WTC11 (cell line): ENCODE data around the gene RCL1. TPM values are rescaled to one million over a fixed set of nuclear protein-coding genes. Genes with fewer than 3 reads are reported as not detected.

Experiments used
- ATAC-seq: fragments of 200-7000 bp; cut with Tn5 transposase; 2 replicates; pipeline ENCODE4 v1.10.0; 2021; ENCODE audit warnings: mild to moderate bottlenecking, moderate library complexity
- CTCF ChIA-PET: fragments of 300-600 bp; sonication (Branson Sonifier 250); formaldehyde crosslinking; loops from one replicate; lab custom pipeline; 2021; ENCODE audit warnings: antibody characterized with exemption; lab: Charles Lee
- POLR2A ChIA-PET: fragments of 350-600 bp; sonication (Branson Sonifier 250); formaldehyde crosslinking; loops from one replicate; lab custom pipeline; 2021; ENCODE audit warnings: antibody characterized with exemption; lab: Charles Lee
- DNase-seq: peaks from one replicate; pipeline ENCODE4 v3.0.0; 2021; ENCODE audit warnings: low spot score
- H3K27ac Mint-ChIP-seq: 2 replicates; pipeline ENCODE4 v1.8.0; 2021; ENCODE audit warnings: mixed read lengths
- H3K27me3 Mint-ChIP-seq: 2 replicates; pipeline ENCODE4 v1.8.0; 2021; ENCODE audit warnings: low read depth, mild to moderate bottlenecking, moderate library complexity, mixed read lengths
- H3K36me3 Mint-ChIP-seq: 2 replicates; pipeline ENCODE4 v1.8.0; 2021; ENCODE audit warnings: mixed read lengths
- H3K4me1 Mint-ChIP-seq: 2 replicates; pipeline ENCODE4 v1.8.0; 2022; ENCODE audit warnings: mixed read lengths
- H3K4me3 Mint-ChIP-seq: 2 replicates; pipeline ENCODE4 v1.8.0; 2021; ENCODE audit warnings: mild to moderate bottlenecking, moderate library complexity, mixed read lengths
- H3K9me3 Mint-ChIP-seq: 2 replicates; pipeline ENCODE4 v1.8.0; 2021; ENCODE audit warnings: mixed read lengths
- HMGA2 ChIP-seq: fragments of 250-450 bp; sonication (Bioruptor Pico); IDR thresholded peaks from 2 replicates; pipeline ENCODE4 v1.4.0; 2021; ENCODE audit warnings: mild to moderate bottlenecking, moderate library complexity
- NR3C1 ChIP-seq: sonication (generic); formaldehyde crosslinking; conservative IDR thresholded peaks from 2 replicates; pipeline ENCODE4 v1.8.1; 2023; ENCODE audit warnings: low read depth, mild to moderate bottlenecking, missing genetic modification reagents
- PRRX2 ChIP-seq: fragments of 250-450 bp; sonication (Bioruptor Pico); IDR thresholded peaks from 2 replicates; pipeline ENCODE4 v1.8.0; 2021; ENCODE audit warnings: mild to moderate bottlenecking
- SMAD4 ChIP-seq: sonication (generic); formaldehyde crosslinking; IDR thresholded peaks from 2 replicates; pipeline ENCODE4 v1.8.0; 2022; ENCODE audit warnings: mild to moderate bottlenecking, missing genetic modification reagents
- SOX15 ChIP-seq: fragments of 250-450 bp; sonication (Bioruptor Pico); IDR thresholded peaks from 2 replicates; pipeline ENCODE4 v1.9.0; 2021; ENCODE audit warnings: mild to moderate bottlenecking
- TEAD4 ChIP-seq: sonication (generic); formaldehyde crosslinking; IDR thresholded peaks from 2 replicates; pipeline ENCODE4 v1.8.0; 2022; ENCODE audit warnings: mild to moderate bottlenecking, missing genetic modification reagents
- ZNF138 ChIP-seq: sonication (generic); formaldehyde crosslinking; conservative IDR thresholded peaks from 2 replicates; pipeline ENCODE4 v1.8.1; 2022; ENCODE audit warnings: mild to moderate bottlenecking, moderate library complexity, missing genetic modification reagents
- ZNF416 ChIP-seq: fragments of 250-450 bp; sonication (Bioruptor Pico); IDR thresholded peaks from 2 replicates; pipeline ENCODE4 v1.9.0; 2021; ENCODE audit warnings: mild to moderate bottlenecking, inconsistent platforms
- total RNA-seq: library from RNA; stranded (reverse); gene quantifications from 3 replicates; pipeline ENCODE4 v1.2.3, GENCODE V29; 2021
- TF ChIP-seq, protein P1 (sequence below): sonication (generic); formaldehyde crosslinking; IDR thresholded peaks from 2 replicates; pipeline ENCODE4 v1.8.1; 2023; ENCODE audit warnings: mild to moderate bottlenecking, missing genetic modification reagents, borderline replicate concordance
- TF ChIP-seq, protein P2 (sequence below): sonication (generic); formaldehyde crosslinking; IDR thresholded peaks from 2 replicates; pipeline ENCODE4 v1.8.1; 2023; ENCODE audit warnings: mild to moderate bottlenecking, missing genetic modification reagents
- TF ChIP-seq, protein P3 (sequence below): sonication (generic); formaldehyde crosslinking; IDR thresholded peaks from 2 replicates; pipeline ENCODE4 v1.8.1; 2022; ENCODE audit warnings: low read depth, missing genetic modification reagents, borderline replicate concordance
- TF ChIP-seq, protein P4 (sequence below): sonication (generic); formaldehyde crosslinking; IDR thresholded peaks from 2 replicates; pipeline ENCODE4 v1.8.1; 2022; ENCODE audit warnings: missing genetic modification reagents, borderline replicate concordance
- TF ChIP-seq, protein P5 (sequence below): fragments of 250-450 bp; sonication (Bioruptor Pico); IDR thresholded peaks from 2 replicates; pipeline ENCODE4 v1.9.0; 2021; ENCODE audit warnings: mild to moderate bottlenecking
- TF ChIP-seq, protein P6 (sequence below): fragments of 250-450 bp; sonication (Bioruptor Pico); IDR thresholded peaks from 2 replicates; pipeline ENCODE4 v1.9.0; 2021; ENCODE audit warnings: moderate library complexity, mild to moderate bottlenecking, inconsistent platforms, borderline replicate concordance
- TF ChIP-seq, protein P7 (sequence below): fragments of 250-450 bp; sonication (Bioruptor Pico); IDR thresholded peaks from 2 replicates; pipeline ENCODE4 v1.9.0; 2021; ENCODE audit warnings: mild to moderate bottlenecking, borderline replicate concordance
- TF ChIP-seq, protein P8 (sequence below): fragments of 200-600 bp; IDR thresholded peaks from 2 replicates; pipeline ENCODE4 v1.8.0; 2022; ENCODE audit warnings: antibody characterized with exemption

The RCL1 gene
- total RNA-seq, 1 experiment from 2014 or later = 27.2 TPM

DNA sequence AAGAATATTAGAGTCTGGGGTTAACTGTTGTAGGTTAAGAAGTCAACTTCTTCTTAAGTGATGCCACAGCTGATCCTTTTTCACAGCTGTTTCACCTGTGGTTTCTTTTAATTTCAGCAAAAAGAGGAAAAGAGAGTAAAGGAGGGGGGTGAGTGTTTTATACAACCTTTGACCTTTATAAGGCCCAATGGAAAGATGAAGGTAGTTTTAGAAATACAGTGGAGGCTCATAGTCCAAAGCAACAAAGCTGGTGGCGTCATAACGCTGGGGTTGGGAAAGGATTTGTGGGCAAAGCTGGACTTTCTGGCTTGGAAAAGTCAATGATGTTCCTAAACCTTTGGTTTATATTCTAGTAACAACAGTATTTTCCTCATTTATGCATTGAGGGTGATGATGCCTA is 49.5 kb downstream of the RCL1 start:
- Mint-ChIP-seq H3K27ac (no peak overlapping the region), H3K4me1 (no peaks in the 10 kb centered on the region), H3K9me3 (no peaks in the 10 kb centered on the region), H3K27me3 (no peaks in the 10 kb centered on the region)
- CTCF ChIA-PET = no interaction called here
- TF ChIP-seq, protein P1, sequence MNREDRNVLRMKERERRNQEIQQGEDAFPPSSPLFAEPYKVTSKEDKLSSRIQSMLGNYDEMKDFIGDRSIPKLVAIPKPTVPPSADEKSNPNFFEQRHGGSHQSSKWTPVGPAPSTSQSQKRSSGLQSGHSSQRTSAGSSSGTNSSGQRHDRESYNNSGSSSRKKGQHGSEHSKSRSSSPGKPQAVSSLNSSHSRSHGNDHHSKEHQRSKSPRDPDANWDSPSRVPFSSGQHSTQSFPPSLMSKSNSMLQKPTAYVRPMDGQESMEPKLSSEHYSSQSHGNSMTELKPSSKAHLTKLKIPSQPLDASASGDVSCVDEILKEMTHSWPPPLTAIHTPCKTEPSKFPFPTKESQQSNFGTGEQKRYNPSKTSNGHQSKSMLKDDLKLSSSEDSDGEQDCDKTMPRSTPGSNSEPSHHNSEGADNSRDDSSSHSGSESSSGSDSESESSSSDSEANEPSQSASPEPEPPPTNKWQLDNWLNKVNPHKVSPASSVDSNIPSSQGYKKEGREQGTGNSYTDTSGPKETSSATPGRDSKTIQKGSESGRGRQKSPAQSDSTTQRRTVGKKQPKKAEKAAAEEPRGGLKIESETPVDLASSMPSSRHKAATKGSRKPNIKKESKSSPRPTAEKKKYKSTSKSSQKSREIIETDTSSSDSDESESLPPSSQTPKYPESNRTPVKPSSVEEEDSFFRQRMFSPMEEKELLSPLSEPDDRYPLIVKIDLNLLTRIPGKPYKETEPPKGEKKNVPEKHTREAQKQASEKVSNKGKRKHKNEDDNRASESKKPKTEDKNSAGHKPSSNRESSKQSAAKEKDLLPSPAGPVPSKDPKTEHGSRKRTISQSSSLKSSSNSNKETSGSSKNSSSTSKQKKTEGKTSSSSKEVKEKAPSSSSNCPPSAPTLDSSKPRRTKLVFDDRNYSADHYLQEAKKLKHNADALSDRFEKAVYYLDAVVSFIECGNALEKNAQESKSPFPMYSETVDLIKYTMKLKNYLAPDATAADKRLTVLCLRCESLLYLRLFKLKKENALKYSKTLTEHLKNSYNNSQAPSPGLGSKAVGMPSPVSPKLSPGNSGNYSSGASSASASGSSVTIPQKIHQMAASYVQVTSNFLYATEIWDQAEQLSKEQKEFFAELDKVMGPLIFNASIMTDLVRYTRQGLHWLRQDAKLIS (CRISPR knock-in tag) = no peak
- TF ChIP-seq, protein P2, sequence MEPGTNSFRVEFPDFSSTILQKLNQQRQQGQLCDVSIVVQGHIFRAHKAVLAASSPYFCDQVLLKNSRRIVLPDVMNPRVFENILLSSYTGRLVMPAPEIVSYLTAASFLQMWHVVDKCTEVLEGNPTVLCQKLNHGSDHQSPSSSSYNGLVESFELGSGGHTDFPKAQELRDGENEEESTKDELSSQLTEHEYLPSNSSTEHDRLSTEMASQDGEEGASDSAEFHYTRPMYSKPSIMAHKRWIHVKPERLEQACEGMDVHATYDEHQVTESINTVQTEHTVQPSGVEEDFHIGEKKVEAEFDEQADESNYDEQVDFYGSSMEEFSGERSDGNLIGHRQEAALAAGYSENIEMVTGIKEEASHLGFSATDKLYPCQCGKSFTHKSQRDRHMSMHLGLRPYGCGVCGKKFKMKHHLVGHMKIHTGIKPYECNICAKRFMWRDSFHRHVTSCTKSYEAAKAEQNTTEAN (CRISPR knock-in tag) = no peak
- TF ChIP-seq, protein P3, sequence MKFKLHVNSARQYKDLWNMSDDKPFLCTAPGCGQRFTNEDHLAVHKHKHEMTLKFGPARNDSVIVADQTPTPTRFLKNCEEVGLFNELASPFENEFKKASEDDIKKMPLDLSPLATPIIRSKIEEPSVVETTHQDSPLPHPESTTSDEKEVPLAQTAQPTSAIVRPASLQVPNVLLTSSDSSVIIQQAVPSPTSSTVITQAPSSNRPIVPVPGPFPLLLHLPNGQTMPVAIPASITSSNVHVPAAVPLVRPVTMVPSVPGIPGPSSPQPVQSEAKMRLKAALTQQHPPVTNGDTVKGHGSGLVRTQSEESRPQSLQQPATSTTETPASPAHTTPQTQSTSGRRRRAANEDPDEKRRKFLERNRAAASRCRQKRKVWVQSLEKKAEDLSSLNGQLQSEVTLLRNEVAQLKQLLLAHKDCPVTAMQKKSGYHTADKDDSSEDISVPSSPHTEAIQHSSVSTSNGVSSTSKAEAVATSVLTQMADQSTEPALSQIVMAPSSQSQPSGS (CRISPR knock-in tag) = no peak
- no peak for TF ChIP-seq ZNF138 (CRISPR knock-in tag)
- no peak for TF ChIP-seq TEAD4 (CRISPR knock-in tag)
- TF ChIP-seq, protein P4, sequence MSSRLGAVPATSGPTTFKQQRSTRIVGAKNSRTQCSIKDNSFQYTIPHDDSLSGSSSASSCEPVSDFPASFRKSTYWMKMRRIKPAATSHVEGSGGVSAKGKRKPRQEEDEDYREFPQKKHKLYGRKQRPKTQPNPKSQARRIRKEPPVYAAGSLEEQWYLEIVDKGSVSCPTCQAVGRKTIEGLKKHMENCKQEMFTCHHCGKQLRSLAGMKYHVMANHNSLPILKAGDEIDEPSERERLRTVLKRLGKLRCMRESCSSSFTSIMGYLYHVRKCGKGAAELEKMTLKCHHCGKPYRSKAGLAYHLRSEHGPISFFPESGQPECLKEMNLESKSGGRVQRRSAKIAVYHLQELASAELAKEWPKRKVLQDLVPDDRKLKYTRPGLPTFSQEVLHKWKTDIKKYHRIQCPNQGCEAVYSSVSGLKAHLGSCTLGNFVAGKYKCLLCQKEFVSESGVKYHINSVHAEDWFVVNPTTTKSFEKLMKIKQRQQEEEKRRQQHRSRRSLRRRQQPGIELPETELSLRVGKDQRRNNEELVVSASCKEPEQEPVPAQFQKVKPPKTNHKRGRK = no peak
- no peak for TF ChIP-seq ZNF416 (CRISPR knock-in tag)
- TF ChIP-seq, all 79 proteins: peak for 0
- ATAC-seq = no peak
- peaks cover 20% of the 10 kb centered on the region for H3K36me3 Mint-ChIP-seq
- DNase-seq = no peak
- POLR2A ChIA-PET = no interaction called here
- no peak overlapping the region for H3K4me3 Mint-ChIP-seq

DNA sequence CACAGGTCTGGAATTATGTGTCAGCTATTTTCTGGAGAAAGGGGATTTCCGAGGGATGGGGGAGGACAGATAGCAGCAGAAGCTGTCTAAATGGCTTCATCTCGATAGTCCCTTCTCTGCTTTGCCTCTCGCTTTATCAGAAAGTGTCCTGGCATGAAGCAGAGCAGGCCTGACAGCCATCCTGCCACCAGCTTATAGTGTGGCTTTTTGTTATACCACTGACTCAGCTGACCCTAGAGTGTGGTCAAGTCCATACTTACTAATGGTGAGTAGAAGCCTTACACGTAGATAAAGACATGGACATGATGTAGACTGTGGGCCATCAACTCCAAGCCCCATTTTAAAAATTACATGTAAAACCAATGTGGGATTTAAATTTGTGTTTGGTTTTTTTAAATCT is 50.0 kb downstream of the RCL1 start:
- ATAC-seq (no peak), DNase-seq (no peak)
- Mint-ChIP-seq H3K4me1 (no peaks in the 10 kb centered on the region), H3K9me3 (no peaks in the 10 kb centered on the region), H3K36me3 (peaks cover 20% of the 10 kb centered on the region), H3K27ac (no peak overlapping the region), H3K4me3 (no peak overlapping the region), H3K27me3 (no peaks in the 10 kb centered on the region)
- ChIA-PET CTCF (no interaction called here), POLR2A (no interaction called here)
- TF ChIP-seq HMGA2 (CRISPR knock-in tag) = no peak
- TF ChIP-seq SMAD4 (CRISPR knock-in tag) = no peak
- TF ChIP-seq, protein P5, sequence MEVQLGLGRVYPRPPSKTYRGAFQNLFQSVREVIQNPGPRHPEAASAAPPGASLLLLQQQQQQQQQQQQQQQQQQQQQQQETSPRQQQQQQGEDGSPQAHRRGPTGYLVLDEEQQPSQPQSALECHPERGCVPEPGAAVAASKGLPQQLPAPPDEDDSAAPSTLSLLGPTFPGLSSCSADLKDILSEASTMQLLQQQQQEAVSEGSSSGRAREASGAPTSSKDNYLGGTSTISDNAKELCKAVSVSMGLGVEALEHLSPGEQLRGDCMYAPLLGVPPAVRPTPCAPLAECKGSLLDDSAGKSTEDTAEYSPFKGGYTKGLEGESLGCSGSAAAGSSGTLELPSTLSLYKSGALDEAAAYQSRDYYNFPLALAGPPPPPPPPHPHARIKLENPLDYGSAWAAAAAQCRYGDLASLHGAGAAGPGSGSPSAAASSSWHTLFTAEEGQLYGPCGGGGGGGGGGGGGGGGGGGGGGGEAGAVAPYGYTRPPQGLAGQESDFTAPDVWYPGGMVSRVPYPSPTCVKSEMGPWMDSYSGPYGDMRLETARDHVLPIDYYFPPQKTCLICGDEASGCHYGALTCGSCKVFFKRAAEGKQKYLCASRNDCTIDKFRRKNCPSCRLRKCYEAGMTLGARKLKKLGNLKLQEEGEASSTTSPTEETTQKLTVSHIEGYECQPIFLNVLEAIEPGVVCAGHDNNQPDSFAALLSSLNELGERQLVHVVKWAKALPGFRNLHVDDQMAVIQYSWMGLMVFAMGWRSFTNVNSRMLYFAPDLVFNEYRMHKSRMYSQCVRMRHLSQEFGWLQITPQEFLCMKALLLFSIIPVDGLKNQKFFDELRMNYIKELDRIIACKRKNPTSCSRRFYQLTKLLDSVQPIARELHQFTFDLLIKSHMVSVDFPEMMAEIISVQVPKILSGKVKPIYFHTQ (CRISPR knock-in tag) = no peak
- TF ChIP-seq, protein P6, sequence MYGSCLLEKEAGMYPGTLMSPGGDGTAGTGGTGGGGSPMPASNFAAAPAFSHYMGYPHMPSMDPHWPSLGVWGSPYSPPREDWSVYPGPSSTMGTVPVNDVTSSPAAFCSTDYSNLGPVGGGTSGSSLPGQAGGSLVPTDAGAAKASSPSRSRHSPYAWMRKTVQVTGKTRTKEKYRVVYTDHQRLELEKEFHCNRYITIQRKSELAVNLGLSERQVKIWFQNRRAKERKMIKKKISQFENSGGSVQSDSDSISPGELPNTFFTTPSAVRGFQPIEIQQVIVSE (CRISPR knock-in tag) = no peak
- TF ChIP-seq, protein P7, sequence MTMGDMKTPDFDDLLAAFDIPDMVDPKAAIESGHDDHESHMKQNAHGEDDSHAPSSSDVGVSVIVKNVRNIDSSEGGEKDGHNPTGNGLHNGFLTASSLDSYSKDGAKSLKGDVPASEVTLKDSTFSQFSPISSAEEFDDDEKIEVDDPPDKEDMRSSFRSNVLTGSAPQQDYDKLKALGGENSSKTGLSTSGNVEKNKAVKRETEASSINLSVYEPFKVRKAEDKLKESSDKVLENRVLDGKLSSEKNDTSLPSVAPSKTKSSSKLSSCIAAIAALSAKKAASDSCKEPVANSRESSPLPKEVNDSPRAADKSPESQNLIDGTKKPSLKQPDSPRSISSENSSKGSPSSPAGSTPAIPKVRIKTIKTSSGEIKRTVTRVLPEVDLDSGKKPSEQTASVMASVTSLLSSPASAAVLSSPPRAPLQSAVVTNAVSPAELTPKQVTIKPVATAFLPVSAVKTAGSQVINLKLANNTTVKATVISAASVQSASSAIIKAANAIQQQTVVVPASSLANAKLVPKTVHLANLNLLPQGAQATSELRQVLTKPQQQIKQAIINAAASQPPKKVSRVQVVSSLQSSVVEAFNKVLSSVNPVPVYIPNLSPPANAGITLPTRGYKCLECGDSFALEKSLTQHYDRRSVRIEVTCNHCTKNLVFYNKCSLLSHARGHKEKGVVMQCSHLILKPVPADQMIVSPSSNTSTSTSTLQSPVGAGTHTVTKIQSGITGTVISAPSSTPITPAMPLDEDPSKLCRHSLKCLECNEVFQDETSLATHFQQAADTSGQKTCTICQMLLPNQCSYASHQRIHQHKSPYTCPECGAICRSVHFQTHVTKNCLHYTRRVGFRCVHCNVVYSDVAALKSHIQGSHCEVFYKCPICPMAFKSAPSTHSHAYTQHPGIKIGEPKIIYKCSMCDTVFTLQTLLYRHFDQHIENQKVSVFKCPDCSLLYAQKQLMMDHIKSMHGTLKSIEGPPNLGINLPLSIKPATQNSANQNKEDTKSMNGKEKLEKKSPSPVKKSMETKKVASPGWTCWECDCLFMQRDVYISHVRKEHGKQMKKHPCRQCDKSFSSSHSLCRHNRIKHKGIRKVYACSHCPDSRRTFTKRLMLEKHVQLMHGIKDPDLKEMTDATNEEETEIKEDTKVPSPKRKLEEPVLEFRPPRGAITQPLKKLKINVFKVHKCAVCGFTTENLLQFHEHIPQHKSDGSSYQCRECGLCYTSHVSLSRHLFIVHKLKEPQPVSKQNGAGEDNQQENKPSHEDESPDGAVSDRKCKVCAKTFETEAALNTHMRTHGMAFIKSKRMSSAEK (CRISPR knock-in tag) = no peak
- TF ChIP-seq PRRX2 (CRISPR knock-in tag) = no peak
- TF ChIP-seq NR3C1 = no peak
- TF ChIP-seq, protein P8, sequence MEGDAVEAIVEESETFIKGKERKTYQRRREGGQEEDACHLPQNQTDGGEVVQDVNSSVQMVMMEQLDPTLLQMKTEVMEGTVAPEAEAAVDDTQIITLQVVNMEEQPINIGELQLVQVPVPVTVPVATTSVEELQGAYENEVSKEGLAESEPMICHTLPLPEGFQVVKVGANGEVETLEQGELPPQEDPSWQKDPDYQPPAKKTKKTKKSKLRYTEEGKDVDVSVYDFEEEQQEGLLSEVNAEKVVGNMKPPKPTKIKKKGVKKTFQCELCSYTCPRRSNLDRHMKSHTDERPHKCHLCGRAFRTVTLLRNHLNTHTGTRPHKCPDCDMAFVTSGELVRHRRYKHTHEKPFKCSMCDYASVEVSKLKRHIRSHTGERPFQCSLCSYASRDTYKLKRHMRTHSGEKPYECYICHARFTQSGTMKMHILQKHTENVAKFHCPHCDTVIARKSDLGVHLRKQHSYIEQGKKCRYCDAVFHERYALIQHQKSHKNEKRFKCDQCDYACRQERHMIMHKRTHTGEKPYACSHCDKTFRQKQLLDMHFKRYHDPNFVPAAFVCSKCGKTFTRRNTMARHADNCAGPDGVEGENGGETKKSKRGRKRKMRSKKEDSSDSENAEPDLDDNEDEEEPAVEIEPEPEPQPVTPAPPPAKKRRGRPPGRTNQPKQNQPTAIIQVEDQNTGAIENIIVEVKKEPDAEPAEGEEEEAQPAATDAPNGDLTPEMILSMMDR = no peak
- TF ChIP-seq SOX15 = no peak
